OCI-LY7 (cell line): Measurements from ENCODE around the gene LGR6.
A peak's percentile ranks its signal among the peaks of the same experiment; 100 is the strongest.

ENCODE experiments used
- EZH2phosphoT487 ChIP-seq: fragments of 200-600 bp; sonication (generic); IDR thresholded peaks from 2 replicates; pipeline ENCODE4 v1.6.1; 2018; ENCODE audit warnings: low read depth, borderline replicate concordance, mild to moderate bottlenecking, mixed run types, antibody characterized with exemption, low read length, moderate library complexity, mixed read lengths
- TF ChIP-seq, protein P1 (sequence below): fragments of 200-600 bp; sonication (generic); conservative IDR thresholded peaks from 2 replicates; pipeline ENCODE4 v1.5.1; 2014; ENCODE audit warnings: mild to moderate bottlenecking, antibody characterized with exemption, low read length, moderate library complexity, mixed read lengths

DNA sequence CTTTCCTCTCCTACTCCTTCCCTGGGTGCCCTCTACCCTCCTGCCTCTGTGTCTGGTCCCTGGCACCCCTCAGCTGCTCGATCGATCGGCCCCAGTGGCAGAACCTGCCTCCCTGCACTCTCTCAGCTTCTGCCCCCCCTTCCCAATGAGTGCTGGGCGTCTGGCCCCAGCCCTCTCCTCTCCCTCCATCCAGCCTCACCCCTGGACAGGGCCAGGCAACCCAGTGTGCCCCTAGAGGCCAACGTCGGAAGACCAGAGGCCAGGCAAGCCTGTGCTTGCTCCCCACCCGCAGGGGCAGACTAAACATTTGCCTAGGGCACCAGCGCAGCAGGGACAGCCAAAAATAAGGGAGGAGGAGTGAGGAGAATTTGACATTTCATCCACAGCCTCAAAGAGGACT is 43.5 kb downstream of the LGR6 start:
- TF ChIP-seq, protein P1, sequence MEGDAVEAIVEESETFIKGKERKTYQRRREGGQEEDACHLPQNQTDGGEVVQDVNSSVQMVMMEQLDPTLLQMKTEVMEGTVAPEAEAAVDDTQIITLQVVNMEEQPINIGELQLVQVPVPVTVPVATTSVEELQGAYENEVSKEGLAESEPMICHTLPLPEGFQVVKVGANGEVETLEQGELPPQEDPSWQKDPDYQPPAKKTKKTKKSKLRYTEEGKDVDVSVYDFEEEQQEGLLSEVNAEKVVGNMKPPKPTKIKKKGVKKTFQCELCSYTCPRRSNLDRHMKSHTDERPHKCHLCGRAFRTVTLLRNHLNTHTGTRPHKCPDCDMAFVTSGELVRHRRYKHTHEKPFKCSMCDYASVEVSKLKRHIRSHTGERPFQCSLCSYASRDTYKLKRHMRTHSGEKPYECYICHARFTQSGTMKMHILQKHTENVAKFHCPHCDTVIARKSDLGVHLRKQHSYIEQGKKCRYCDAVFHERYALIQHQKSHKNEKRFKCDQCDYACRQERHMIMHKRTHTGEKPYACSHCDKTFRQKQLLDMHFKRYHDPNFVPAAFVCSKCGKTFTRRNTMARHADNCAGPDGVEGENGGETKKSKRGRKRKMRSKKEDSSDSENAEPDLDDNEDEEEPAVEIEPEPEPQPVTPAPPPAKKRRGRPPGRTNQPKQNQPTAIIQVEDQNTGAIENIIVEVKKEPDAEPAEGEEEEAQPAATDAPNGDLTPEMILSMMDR = peak; percentile 34; the same call in 1 of the 2 replicates
- TF ChIP-seq EZH2phosphoT487 = no peak
